ENCODE measurements around the gene EPYC.

The EPYC gene

GRCh38 chr12:90977224-90977623, 27.5 kb downstream of the EPYC start:
- Histone ChIP-seq H3K27me3 (ENCODE audit: control insufficient read depth in 1 of 2, insufficient read depth in 2 of 2, low read length in 2 of 2) (no peaks in the 10 kb centered on the region), H3K4me1 (ENCODE audit: control insufficient read depth, insufficient read depth, low read length) (no peaks in the 10 kb centered on the region), H3K36me3 (ENCODE audit: control insufficient read depth in 2 of 2, insufficient read depth in 2 of 2, low read length in 2 of 2) (no peaks in the 10 kb centered on the region), H3K9ac (ENCODE audit: low read length in 2 of 2) (no peak overlapping the region), H3K4me3 (ENCODE audit: low read length in 2 of 2) (no peak overlapping the region), H3K9me3 (ENCODE audit: control insufficient read depth in 2 of 2, low read length in 2 of 2) (no peaks in the 10 kb centered on the region), H3K27ac (ENCODE audit: low read length) (no peak overlapping the region)

GRCh38 chr12:90974286-90974685, 30.5 kb downstream of the EPYC start:
- no peak overlapping the region for H3K27ac ChIP-seq (ENCODE audit: low read length)
- no peaks in the 10 kb centered on the region for H3K27me3 ChIP-seq (ENCODE audit: control insufficient read depth in 1 of 2, insufficient read depth in 2 of 2, low read length in 2 of 2)
- H3K9ac ChIP-seq (ENCODE audit: low read length in 2 of 2): no peak overlapping the region
- H3K4me3 ChIP-seq (ENCODE audit: low read length in 2 of 2): no peak overlapping the region
- no peaks in the 10 kb centered on the region for H3K9me3 ChIP-seq (ENCODE audit: control insufficient read depth in 2 of 2, low read length in 2 of 2)
- H3K36me3 ChIP-seq (ENCODE audit: control insufficient read depth in 2 of 2, insufficient read depth in 2 of 2, low read length in 2 of 2): no peaks in the 10 kb centered on the region
- H3K4me1 ChIP-seq (ENCODE audit: control insufficient read depth, insufficient read depth, low read length): no peaks in the 10 kb centered on the region

GRCh38 chr12:90972226-90972625, 32.5 kb downstream of the EPYC start:
- no peaks in the 10 kb centered on the region for H3K36me3 ChIP-seq (ENCODE audit: control insufficient read depth in 2 of 2, insufficient read depth in 2 of 2, low read length in 2 of 2)
- no peaks in the 10 kb centered on the region for H3K9me3 ChIP-seq (ENCODE audit: control insufficient read depth in 2 of 2, low read length in 2 of 2)
- no peak overlapping the region for H3K9ac ChIP-seq (ENCODE audit: low read length in 2 of 2)
- no peaks in the 10 kb centered on the region for H3K4me1 ChIP-seq (ENCODE audit: control insufficient read depth, insufficient read depth, low read length)
- no peak overlapping the region for H3K4me3 ChIP-seq (ENCODE audit: low read length in 2 of 2)
- H3K27me3 ChIP-seq (ENCODE audit: control insufficient read depth in 1 of 2, insufficient read depth in 2 of 2, low read length in 2 of 2): no peaks in the 10 kb centered on the region
- H3K27ac ChIP-seq (ENCODE audit: low read length): no peak overlapping the region

GRCh38 chr12:90970911-90971310, 33.9 kb downstream of the EPYC start:
- Histone ChIP-seq H3K9me3 (ENCODE audit: control insufficient read depth in 2 of 2, low read length in 2 of 2) (no peaks in the 10 kb centered on the region), H3K4me1 (ENCODE audit: control insufficient read depth, insufficient read depth, low read length) (no peaks in the 10 kb centered on the region), H3K27me3 (ENCODE audit: control insufficient read depth in 1 of 2, insufficient read depth in 2 of 2, low read length in 2 of 2) (no peaks in the 10 kb centered on the region), H3K27ac (ENCODE audit: low read length) (no peak overlapping the region), H3K4me3 (ENCODE audit: low read length in 2 of 2) (no peak overlapping the region), H3K9ac (ENCODE audit: low read length in 2 of 2) (no peak overlapping the region), H3K36me3 (ENCODE audit: control insufficient read depth in 2 of 2, insufficient read depth in 2 of 2, low read length in 2 of 2) (no peaks in the 10 kb centered on the region)

GRCh38 chr12:90970471-90970870, 34.3 kb downstream of the EPYC start:
- H3K4me1 ChIP-seq (ENCODE audit: control insufficient read depth, insufficient read depth, low read length): no peaks in the 10 kb centered on the region
- no peak overlapping the region for H3K27ac ChIP-seq (ENCODE audit: low read length)
- H3K9me3 ChIP-seq (ENCODE audit: control insufficient read depth in 2 of 2, low read length in 2 of 2): no peaks in the 10 kb centered on the region
- no peak overlapping the region for H3K9ac ChIP-seq (ENCODE audit: low read length in 2 of 2)
- H3K27me3 ChIP-seq (ENCODE audit: control insufficient read depth in 1 of 2, insufficient read depth in 2 of 2, low read length in 2 of 2): no peaks in the 10 kb centered on the region
- H3K36me3 ChIP-seq (ENCODE audit: control insufficient read depth in 2 of 2, insufficient read depth in 2 of 2, low read length in 2 of 2): no peaks in the 10 kb centered on the region
- H3K4me3 ChIP-seq (ENCODE audit: low read length in 2 of 2): no peak overlapping the region

GRCh38 chr12:90969851-90970250, 34.9 kb downstream of the EPYC start:
- Histone ChIP-seq H3K4me1 (ENCODE audit: control insufficient read depth, insufficient read depth, low read length) (no peaks in the 10 kb centered on the region), H3K9ac (ENCODE audit: low read length in 2 of 2) (no peak overlapping the region), H3K36me3 (ENCODE audit: control insufficient read depth in 2 of 2, insufficient read depth in 2 of 2, low read length in 2 of 2) (no peaks in the 10 kb centered on the region), H3K27ac (ENCODE audit: low read length) (no peak overlapping the region), H3K4me3 (ENCODE audit: low read length in 2 of 2) (no peak overlapping the region), H3K9me3 (ENCODE audit: control insufficient read depth in 2 of 2, low read length in 2 of 2) (no peaks in the 10 kb centered on the region), H3K27me3 (ENCODE audit: control insufficient read depth in 1 of 2, insufficient read depth in 2 of 2, low read length in 2 of 2) (no peaks in the 10 kb centered on the region)

GRCh38 chr12:90969346-90969745, 35.4 kb downstream of the EPYC start:
- Histone ChIP-seq H3K4me3 (ENCODE audit: low read length in 2 of 2) (no peak overlapping the region), H3K27ac (ENCODE audit: low read length) (no peak overlapping the region), H3K27me3 (ENCODE audit: control insufficient read depth in 1 of 2, insufficient read depth in 2 of 2, low read length in 2 of 2) (no peaks in the 10 kb centered on the region), H3K36me3 (ENCODE audit: control insufficient read depth in 2 of 2, insufficient read depth in 2 of 2, low read length in 2 of 2) (no peaks in the 10 kb centered on the region), H3K9ac (ENCODE audit: low read length in 2 of 2) (no peak overlapping the region), H3K9me3 (ENCODE audit: control insufficient read depth in 2 of 2, low read length in 2 of 2) (no peaks in the 10 kb centered on the region), H3K4me1 (ENCODE audit: control insufficient read depth, insufficient read depth, low read length) (no peaks in the 10 kb centered on the region)

- H3K4me1 ChIP-seq (ENCODE audit: control insufficient read depth, insufficient read depth, low read length): no peaks in the 10 kb centered on the region
- H3K36me3 ChIP-seq (ENCODE audit: control insufficient read depth in 2 of 2, insufficient read depth in 2 of 2, low read length in 2 of 2): no peaks in the 10 kb centered on the region
- H3K4me3 ChIP-seq (ENCODE audit: low read length in 2 of 2): no peak overlapping the region
- no peak overlapping the region for H3K9ac ChIP-seq (ENCODE audit: low read length in 2 of 2)
- H3K27me3 ChIP-seq (ENCODE audit: control insufficient read depth in 1 of 2, insufficient read depth in 2 of 2, low read length in 2 of 2): no peaks in the 10 kb centered on the region
- H3K9me3 ChIP-seq (ENCODE audit: control insufficient read depth in 2 of 2, low read length in 2 of 2): no peaks in the 10 kb centered on the region
- no peak overlapping the region for H3K27ac ChIP-seq (ENCODE audit: low read length)
Measured at GRCh38 chr12:90965204-90965603, 39.6 kb downstream of the EPYC start.

GRCh38 chr12:90964616-90965015, 40.2 kb downstream of the EPYC start:
- no peaks in the 10 kb centered on the region for H3K9me3 ChIP-seq (ENCODE audit: control insufficient read depth in 2 of 2, low read length in 2 of 2)
- no peaks in the 10 kb centered on the region for H3K4me1 ChIP-seq (ENCODE audit: control insufficient read depth, insufficient read depth, low read length)
- H3K36me3 ChIP-seq (ENCODE audit: control insufficient read depth in 2 of 2, insufficient read depth in 2 of 2, low read length in 2 of 2): no peaks in the 10 kb centered on the region
- H3K27ac ChIP-seq (ENCODE audit: low read length): no peak overlapping the region
- no peaks in the 10 kb centered on the region for H3K27me3 ChIP-seq (ENCODE audit: control insufficient read depth in 1 of 2, insufficient read depth in 2 of 2, low read length in 2 of 2)
- no peak overlapping the region for H3K4me3 ChIP-seq (ENCODE audit: low read length in 2 of 2)
- no peak overlapping the region for H3K9ac ChIP-seq (ENCODE audit: low read length in 2 of 2)

- no peaks in the 10 kb centered on the region for H3K9me3 ChIP-seq (ENCODE audit: control insufficient read depth in 2 of 2, low read length in 2 of 2)
- H3K4me1 ChIP-seq (ENCODE audit: control insufficient read depth, insufficient read depth, low read length): no peaks in the 10 kb centered on the region
- no peaks in the 10 kb centered on the region for H3K36me3 ChIP-seq (ENCODE audit: control insufficient read depth in 2 of 2, insufficient read depth in 2 of 2, low read length in 2 of 2)
- no peak overlapping the region for H3K4me3 ChIP-seq (ENCODE audit: low read length in 2 of 2)
- H3K27me3 ChIP-seq (ENCODE audit: control insufficient read depth in 1 of 2, insufficient read depth in 2 of 2, low read length in 2 of 2): no peaks in the 10 kb centered on the region
- H3K27ac ChIP-seq (ENCODE audit: low read length): no peak overlapping the region
- H3K9ac ChIP-seq (ENCODE audit: low read length in 2 of 2): no peak overlapping the region
Measured at GRCh38 chr12:90963946-90964345, 40.8 kb downstream of the EPYC start.

GRCh38 chr12:90961154-90961553, 43.6 kb downstream of the EPYC start:
- Histone ChIP-seq H3K27ac (ENCODE audit: low read length) (no peak overlapping the region), H3K36me3 (ENCODE audit: control insufficient read depth in 2 of 2, insufficient read depth in 2 of 2, low read length in 2 of 2) (no peaks in the 10 kb centered on the region), H3K9me3 (ENCODE audit: control insufficient read depth in 2 of 2, low read length in 2 of 2) (no peaks in the 10 kb centered on the region), H3K27me3 (ENCODE audit: control insufficient read depth in 1 of 2, insufficient read depth in 2 of 2, low read length in 2 of 2) (no peaks in the 10 kb centered on the region), H3K9ac (ENCODE audit: low read length in 2 of 2) (no peak overlapping the region), H3K4me1 (ENCODE audit: control insufficient read depth, insufficient read depth, low read length) (no peaks in the 10 kb centered on the region), H3K4me3 (ENCODE audit: low read length in 2 of 2) (no peak overlapping the region)

Data from stomach smooth muscle (tissue), 2 donors.